Measurements from ENCODE around the gene MED20. TPM values are rescaled to one million over a fixed set of nuclear protein-coding genes. Genes with fewer than 3 reads are reported as not detected.
A peak's percentile ranks its signal among the peaks of the same experiment; 100 is the strongest.

Gene MED20
- total RNA-seq (10 to 100 TPM in 5 of 7 donors, 1 to 10 TPM in 2; 8.4 to 20.0 (median 13.1) TPM), polyA plus RNA-seq (10 to 100 TPM in 1 of 2 donors, 1 to 10 TPM in 1; 7.2 to 15.1 TPM)
- long read RNA-seq, donor 1, transcript MED20-201 (4 exons, 2,438 nt): major isoform, 35 of 38 reads
- long read RNA-seq, donor 1, partial matches to known transcripts: 0 of 38 reads
- long read RNA-seq, donor 1, other reads (novel, unspliced or antisense): 1 of 38 reads
- long read RNA-seq, donor 2, transcript MED20-201 (4 exons, 2,438 nt): major isoform, 16 of 16 reads
- long read RNA-seq, donor 2, partial matches to known transcripts: 0 of 16 reads
- long read RNA-seq, donor 2, other reads (novel, unspliced or antisense): 0 of 16 reads
- long read RNA-seq, donor 3, transcript MED20-201 (4 exons, 2,438 nt): major isoform, 18 of 22 reads
- long read RNA-seq, donor 3, partial matches to known transcripts: 0 of 22 reads
- long read RNA-seq, donor 3, other reads (novel, unspliced or antisense): 2 of 22 reads

GRCh38 chr6:41920921-41921711 lies at the start of gene MED20, which contains the start of gene BYSL:
MED20 (minus strand) TSS chr6:41921139; CDS start chr6:41921018, 121 bp downstream.
BYSL (plus strand) TSS chr6:41921499; CDS start chr6:41921563, 64 bp downstream.
- intact Hi-C loops (cut with DNase I): loop anchor here in 2 of 4 donors (5.0 to 10.0 kb wide), 2 partner anchors 134 to 136 kb away; partner anchors contain the start of genes TOMM6 (in 2 of the 2) and PRICKLE4 (in 1 of the 2)
- no peaks in the 10 kb centered on the region for H3K27me3 ChIP-seq
- H3K4me3 ChIP-seq: peak within 1 kb of the TSS; percentile 78
- peak within 1 kb of the TSS; percentile 90 to 97 for H3K27ac ChIP-seq
- H3K9me3 ChIP-seq: no peaks in the 10 kb centered on the region
- DNase-seq: peak; percentile 91 to 95 (median 93)
- TF ChIP-seq CTCF (IDR thresholded peaks at IDR 0.05): peak; percentile 97 to 99 (median 98)
- no peak for TF ChIP-seq EP300 (IDR thresholded peaks at IDR 0.05)
- TF ChIP-seq POLR2A (IDR thresholded peaks at IDR 0.05): peak; percentile 76
- H3K4me1 ChIP-seq (ENCODE audit: insufficient read depth): peaks cover 5% of the 10 kb centered on the region
- 0 to 1% (median 0%) methylated on average over 55 of the region's 55 CpGs for WGBS, 3 donors
- no peaks in the 10 kb centered on the region for H3K36me3 ChIP-seq

- WGBS, 3 donors: 56 to 61% (median 57%) methylated on average over 4 of the region's 4 CpGs
- intact Hi-C loops (cut with DNase I): no loop called here
- DNase-seq: no peak
- Histone ChIP-seq H3K36me3 (no peaks in the 10 kb centered on the region), H3K27me3 (no peaks in the 10 kb centered on the region), H3K4me1 (ENCODE audit: insufficient read depth) (peaks cover 4% of the 10 kb centered on the region), H3K9me3 (no peaks in the 10 kb centered on the region), H3K4me3 (no peak overlapping the region), H3K27ac (no peak overlapping the region)
- TF ChIP-seq POLR2A (IDR thresholded peaks at IDR 0.05) (no peak), EP300 (IDR thresholded peaks at IDR 0.05) (no peak), CTCF (IDR thresholded peaks at IDR 0.05) (no peak)
Observed at GRCh38 chr6:41970436-41970846, 49.5 kb upstream of the MED20 start.

- TF ChIP-seq EP300 (IDR thresholded peaks at IDR 0.05) (no peak), CTCF (IDR thresholded peaks at IDR 0.05) (no peak), POLR2A (IDR thresholded peaks at IDR 0.05) (no peak)
- no peak for DNase-seq
- H3K4me3 ChIP-seq: no peak overlapping the region
- WGBS, 3 donors: 82 to 88% (median 86%) methylated on average over 7 of the region's 7 CpGs
- intact Hi-C loops (cut with DNase I): no loop called here
- H3K27ac ChIP-seq: no peak overlapping the region
- H3K9me3 ChIP-seq: no peaks in the 10 kb centered on the region
- H3K27me3 ChIP-seq: no peaks in the 10 kb centered on the region
- H3K36me3 ChIP-seq: no peaks in the 10 kb centered on the region
- no peaks in the 10 kb centered on the region for H3K4me1 ChIP-seq (ENCODE audit: insufficient read depth)
Observed at GRCh38 chr6:41967312-41968287, 46.7 kb upstream of the MED20 start.
